Trophoblast cell (in vitro differentiated cells and primary cell): ENCODE data around the gene TSPAN32.

Source experiments
- DNase-seq, 2 donors: peaks; one replicate each; pipeline ENCODE4 v3.0.0-alpha.2; 2016
- H2AFZ ChIP-seq: 2 replicates; pipeline ENCODE4 v1.6.1; 2013; ENCODE audit warnings: low read length, moderate library complexity, mild to moderate bottlenecking; ENCODE audit not compliant: insufficient read depth, poor library complexity
- H2AK5ac ChIP-seq: 2 replicates; pipeline ENCODE4 v1.6.1; 2013; ENCODE audit warnings: mild to moderate bottlenecking, low read length
- H2BK120ac ChIP-seq: 2 replicates; pipeline ENCODE4 v1.6.1; 2013; ENCODE audit warnings: low read length, mild to moderate bottlenecking, moderate library complexity; ENCODE audit not compliant: insufficient read depth, poor library complexity
- H2BK12ac ChIP-seq: 2 replicates; pipeline ENCODE4 v1.6.1; 2013; ENCODE audit warnings: mild to moderate bottlenecking, low read length, moderate library complexity
- H2BK5ac ChIP-seq: 2 replicates; pipeline ENCODE4 v1.6.1; 2013; ENCODE audit warnings: low read length, low read depth, moderate library complexity, mild to moderate bottlenecking; ENCODE audit not compliant: poor library complexity
- H3K14ac ChIP-seq: 2 replicates; pipeline ENCODE4 v1.6.1; 2013; ENCODE audit warnings: mild to moderate bottlenecking, low read length
- H3K18ac ChIP-seq: 2 replicates; pipeline ENCODE4 v1.6.1; 2013; ENCODE audit warnings: mild to moderate bottlenecking, low read length
- H3K23ac ChIP-seq: 2 replicates; pipeline ENCODE4 v1.6.1; 2013; ENCODE audit warnings: low read length
- H3K27ac ChIP-seq: 2 replicates; pipeline ENCODE4 v1.5.1; 2013; ENCODE audit warnings: low read depth, mild to moderate bottlenecking, inconsistent platforms, low read length, moderate library complexity
- H3K27me3 ChIP-seq: 2 replicates; pipeline ENCODE4 v1.6.1; 2013; ENCODE audit warnings: inconsistent platforms, mild to moderate bottlenecking, low read length, moderate library complexity; ENCODE audit not compliant: insufficient read depth
- H3K36me3 ChIP-seq, 2 experiments: 1 replicate in 1 of 2; 2 replicates in 1 of 2; pipeline ENCODE4 v1.6.1; 2013; ENCODE audit warnings: low read length in 2 of 2, mild to moderate bottlenecking in 2 of 2, moderate library complexity in 1 of 2; ENCODE audit not compliant: insufficient read depth in 2 of 2, control insufficient read depth in 1 of 2
- H3K4ac ChIP-seq: 2 replicates; pipeline ENCODE4 v1.6.1; 2013; ENCODE audit warnings: low read depth, mild to moderate bottlenecking, low read length, moderate library complexity
- H3K4me1 ChIP-seq, 2 experiments: 1 replicate in 1 of 2; 2 replicates in 1 of 2; pipeline ENCODE4 v1.6.1; 2013; ENCODE audit warnings: low read length in 2 of 2, mild to moderate bottlenecking in 2 of 2, moderate library complexity in 1 of 2; ENCODE audit not compliant: insufficient read depth in 2 of 2, control insufficient read depth in 1 of 2
- H3K4me2 ChIP-seq: 2 replicates; pipeline ENCODE4 v1.6.1; 2013; ENCODE audit warnings: inconsistent platforms, mild to moderate bottlenecking, low read length, moderate library complexity
- H3K4me3 ChIP-seq: 2 replicates; pipeline ENCODE4 v1.5.1; 2013; ENCODE audit warnings: mild to moderate bottlenecking, low read depth, low read length, inconsistent platforms
- H3K79me1 ChIP-seq: one replicate; pipeline ENCODE4 v1.6.1; 2013; ENCODE audit warnings: low read length
- H3K79me2 ChIP-seq: 2 replicates; pipeline ENCODE4 v1.6.1; 2013; ENCODE audit warnings: low read length, mild to moderate bottlenecking; ENCODE audit not compliant: control insufficient read depth, insufficient read depth, poor library complexity
- H3K9ac ChIP-seq: 2 replicates; pipeline ENCODE4 v1.6.1; 2013; ENCODE audit warnings: mild to moderate bottlenecking, low read length
- H3K9me3 ChIP-seq: 2 replicates; pipeline ENCODE4 v1.6.1; 2013; ENCODE audit warnings: low read depth, mild to moderate bottlenecking, control low read depth, inconsistent platforms, low read length; ENCODE audit not compliant: insufficient read depth
- H4K12ac ChIP-seq: 2 replicates; pipeline ENCODE4 v1.6.1; 2013; ENCODE audit warnings: low read depth, mild to moderate bottlenecking, low read length, moderate library complexity
- H4K8ac ChIP-seq: 2 replicates; pipeline ENCODE4 v1.6.1; 2013; ENCODE audit warnings: low read depth, mild to moderate bottlenecking, low read length, moderate library complexity
- H4K91ac ChIP-seq: one replicate; pipeline ENCODE4 v1.6.1; 2013; ENCODE audit warnings: low read depth, mild to moderate bottlenecking, low read length, moderate library complexity
- WGBS: extraction: QIAGEN DNeasy Blood & Tissue Kit; methylation state at CpG from one replicate; pipeline ENCODE4 v1.1.7; 2013; ENCODE audit warnings: missing lambda C conversion rate; ENCODE audit not compliant: insufficient read length, insufficient coverage; ENCODE audit errors: extremely low coverage; 5-methylcytosine and 5-hydroxymethylcytosine counted together

Gene TSPAN32

DNA sequence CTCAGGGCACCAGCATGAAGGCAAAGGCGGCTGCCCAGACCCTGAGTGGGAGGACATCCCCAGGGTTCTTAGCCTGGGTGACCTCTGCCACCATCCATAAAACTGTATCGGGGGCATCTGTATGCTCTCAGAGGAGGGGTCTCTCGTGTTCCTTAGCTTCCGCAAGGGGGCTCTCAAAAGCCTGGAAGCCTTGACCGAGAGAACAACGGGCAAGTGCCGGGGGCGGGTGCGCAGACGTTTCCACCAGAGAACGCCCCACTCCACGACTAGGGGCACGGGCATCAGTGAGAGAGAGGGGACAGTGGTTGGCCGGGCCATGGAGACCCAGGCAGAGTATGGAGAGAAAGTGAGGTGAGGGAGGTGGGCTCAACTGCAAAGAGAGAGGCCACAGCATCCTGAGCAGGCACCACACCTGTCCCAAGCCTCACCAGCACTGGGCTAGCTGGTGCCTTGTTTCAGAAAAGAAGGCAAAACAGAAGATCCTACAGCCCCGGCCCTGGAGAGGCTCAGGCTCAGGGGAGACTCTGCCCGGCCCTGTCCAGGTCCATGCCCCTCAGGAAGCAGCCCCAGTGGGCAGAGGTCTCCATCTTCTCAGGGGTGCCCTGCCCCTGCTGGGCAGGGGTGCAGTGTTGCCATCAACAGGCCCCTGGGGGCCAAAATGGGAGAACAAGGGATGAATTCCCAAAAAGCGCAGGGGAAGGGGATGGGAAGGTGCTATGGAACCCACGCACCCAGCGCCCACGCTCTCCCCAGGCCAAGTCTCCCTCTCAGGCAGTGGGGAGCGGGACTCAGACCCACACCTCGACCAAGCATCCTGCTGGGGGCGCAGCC is 5.9 kb downstream of the TSPAN32 start:
- H4K91ac ChIP-seq, result no peak overlapping the region
- H3K23ac ChIP-seq, result no peak overlapping the region
- H2BK5ac ChIP-seq, result no peak overlapping the region
- H3K4ac ChIP-seq, result no peak overlapping the region
- no peaks in the 10 kb centered on the region for H3K27me3 ChIP-seq
- no peaks in the 10 kb centered on the region for H3K4me1 ChIP-seq
- H3K36me3 ChIP-seq, result no peaks in the 10 kb centered on the region
- H3K27ac ChIP-seq, result no peak overlapping the region
- H2BK12ac ChIP-seq, result no peak overlapping the region
- no peak overlapping the region for H2AK5ac ChIP-seq
- no peak overlapping the region for H3K9ac ChIP-seq
- no peak overlapping the region for H4K8ac ChIP-seq
- no peak overlapping the region for H2AFZ ChIP-seq
- no peak overlapping the region for H3K4me2 ChIP-seq
- H3K4me3 ChIP-seq, result no peak overlapping the region
- no peak overlapping the region for H3K18ac ChIP-seq
- H2BK120ac ChIP-seq, result no peak overlapping the region
- no peak for DNase-seq
- H3K79me1 ChIP-seq, result no peaks in the 10 kb centered on the region
- H3K79me2 ChIP-seq, result no peaks in the 10 kb centered on the region
- WGBS, result no CpG with 5 or more reads among the region's 23 CpGs
- no peak overlapping the region for H3K14ac ChIP-seq
- peaks cover 2% of the 10 kb centered on the region for H3K9me3 ChIP-seq
- H4K12ac ChIP-seq, result no peak overlapping the region

DNA sequence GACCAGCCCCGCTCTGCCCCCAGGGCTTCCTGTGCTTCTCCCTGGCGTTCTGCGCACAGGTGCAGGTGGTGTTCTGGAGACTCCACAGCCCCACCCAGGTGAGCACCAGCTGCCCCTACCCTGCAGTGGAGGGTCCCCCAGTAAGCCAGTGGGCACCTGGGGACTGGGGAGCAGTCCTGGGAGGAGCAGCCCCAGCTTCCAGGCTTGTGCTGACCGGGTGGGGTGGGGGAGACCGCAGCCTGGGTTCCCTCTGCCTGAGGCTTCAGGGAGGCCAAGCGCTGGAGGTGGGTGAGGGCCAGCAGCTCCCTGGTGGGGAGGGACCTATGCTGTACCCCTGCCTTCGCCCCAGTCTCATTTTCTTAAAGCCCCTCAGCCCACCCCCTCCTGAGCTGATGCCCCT is 6.9 kb downstream of the TSPAN32 start:
- no peaks in the 10 kb centered on the region for H3K79me2 ChIP-seq
- no peak overlapping the region for H3K23ac ChIP-seq
- H3K18ac ChIP-seq, result no peak overlapping the region
- no CpG with 5 or more reads among the region's 7 CpGs for WGBS
- no peaks in the 10 kb centered on the region for H3K79me1 ChIP-seq
- no peak overlapping the region for H2AFZ ChIP-seq
- no peak overlapping the region for H2AK5ac ChIP-seq
- no peak overlapping the region for H3K27ac ChIP-seq
- no peak for DNase-seq
- no peak overlapping the region for H3K14ac ChIP-seq
- H2BK5ac ChIP-seq, result no peak overlapping the region
- H4K91ac ChIP-seq, result no peak overlapping the region
- H4K12ac ChIP-seq, result no peak overlapping the region
- no peak overlapping the region for H3K4ac ChIP-seq
- no peak overlapping the region for H2BK120ac ChIP-seq
- no peak overlapping the region for H3K4me2 ChIP-seq
- H3K36me3 ChIP-seq, result no peaks in the 10 kb centered on the region
- H3K4me1 ChIP-seq, result no peaks in the 10 kb centered on the region
- peaks cover 4% of the 10 kb centered on the region for H3K9me3 ChIP-seq
- no peak overlapping the region for H4K8ac ChIP-seq
- no peak overlapping the region for H2BK12ac ChIP-seq
- H3K27me3 ChIP-seq, result no peaks in the 10 kb centered on the region
- H3K4me3 ChIP-seq, result no peak overlapping the region
- no peak overlapping the region for H3K9ac ChIP-seq

DNA sequence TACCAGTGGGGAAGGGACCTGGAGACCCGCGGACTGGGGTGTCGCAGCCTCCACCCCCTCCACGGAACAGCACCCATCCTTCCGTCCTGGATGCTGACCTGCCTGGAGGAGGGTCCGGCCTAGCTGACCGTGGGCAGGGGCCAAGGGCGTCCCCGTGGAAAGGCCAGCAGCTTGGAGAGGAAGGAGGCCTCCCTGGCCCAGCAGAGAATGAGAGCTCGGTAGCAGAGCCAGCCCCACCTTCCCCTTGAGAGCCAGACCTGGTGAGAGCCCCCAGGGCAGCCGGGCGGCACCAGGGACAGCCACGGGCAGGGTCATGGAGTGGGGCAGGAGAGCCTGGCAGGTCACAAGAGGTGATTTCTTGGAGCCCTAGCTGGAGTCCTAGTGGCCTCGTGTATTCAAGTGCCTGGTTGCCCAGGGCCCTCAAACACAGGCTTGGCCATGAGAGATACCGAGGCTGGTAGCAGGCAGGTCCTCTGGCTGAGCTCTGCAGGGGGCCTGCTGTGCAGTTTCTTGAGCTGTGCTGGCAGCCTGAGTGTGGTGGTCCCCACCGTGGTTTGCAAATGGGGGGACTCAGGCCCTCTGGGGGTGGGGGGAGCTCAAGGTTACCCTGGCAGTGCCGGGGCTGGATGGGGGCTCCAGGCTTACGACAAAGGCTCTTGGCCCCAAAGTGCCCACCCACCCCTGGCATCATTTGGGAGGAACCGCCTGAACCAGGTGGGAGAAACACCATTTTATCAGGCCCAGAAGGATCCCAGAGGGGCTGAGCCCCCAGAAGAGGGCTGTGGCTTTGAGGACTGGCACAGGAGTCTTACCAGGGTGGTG is 7.6 kb downstream of the TSPAN32 start:
- H2AFZ ChIP-seq, result no peak overlapping the region
- no peak for DNase-seq
- no CpG with 5 or more reads among the region's 19 CpGs for WGBS
- H2BK12ac ChIP-seq, result no peak overlapping the region
- no peak overlapping the region for H4K12ac ChIP-seq
- H3K79me2 ChIP-seq, result no peaks in the 10 kb centered on the region
- no peak overlapping the region for H3K4me3 ChIP-seq
- H3K18ac ChIP-seq, result no peak overlapping the region
- no peak overlapping the region for H4K8ac ChIP-seq
- H3K4ac ChIP-seq, result no peak overlapping the region
- no peak overlapping the region for H2BK5ac ChIP-seq
- H3K79me1 ChIP-seq, result no peaks in the 10 kb centered on the region
- H3K27ac ChIP-seq, result no peak overlapping the region
- no peak overlapping the region for H3K9ac ChIP-seq
- H2BK120ac ChIP-seq, result no peak overlapping the region
- H3K23ac ChIP-seq, result no peak overlapping the region
- no peak overlapping the region for H3K4me2 ChIP-seq
- no peaks in the 10 kb centered on the region for H3K27me3 ChIP-seq
- no peak overlapping the region for H4K91ac ChIP-seq
- no peaks in the 10 kb centered on the region for H3K36me3 ChIP-seq
- H3K9me3 ChIP-seq, result peaks cover 4% of the 10 kb centered on the region
- H3K14ac ChIP-seq, result no peak overlapping the region
- H2AK5ac ChIP-seq, result no peak overlapping the region
- H3K4me1 ChIP-seq, result no peaks in the 10 kb centered on the region

DNA sequence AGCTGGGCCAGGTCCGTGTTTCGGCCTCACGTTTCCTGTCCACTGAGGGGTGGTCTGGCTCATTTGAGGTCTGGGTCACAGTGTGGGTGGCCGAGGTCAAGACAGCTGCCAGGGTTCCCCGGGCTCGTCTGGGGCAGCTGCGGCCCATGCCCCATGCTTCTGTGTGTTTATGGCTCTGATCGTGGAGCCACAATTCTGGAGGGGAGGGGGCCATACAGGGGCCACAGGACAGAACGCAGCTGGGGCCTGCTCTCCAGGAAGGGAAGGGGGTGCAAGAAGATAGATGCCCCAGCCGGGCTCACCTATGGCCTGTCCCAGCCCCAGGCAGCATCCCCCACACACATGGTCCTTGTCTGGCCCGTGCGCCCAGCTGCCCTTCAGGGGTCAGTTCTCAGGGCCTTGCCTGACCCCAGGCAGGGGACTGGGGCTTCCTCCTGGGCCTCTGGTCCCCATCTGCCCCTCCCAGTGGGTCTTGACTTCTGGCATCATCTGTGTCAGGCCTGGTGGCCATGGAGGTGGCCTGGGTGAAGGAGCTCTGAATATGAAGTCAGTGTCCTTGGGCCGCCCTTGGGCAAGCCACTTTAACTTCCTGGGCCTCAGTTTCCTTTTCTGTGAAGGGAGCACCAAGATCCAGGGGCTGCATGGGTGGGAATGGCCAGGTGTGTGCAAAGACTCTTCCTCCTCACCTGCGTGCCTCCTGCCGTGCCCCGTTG is 8.4 kb downstream of the TSPAN32 start:
- H3K4me1 ChIP-seq, result no peaks in the 10 kb centered on the region
- peaks cover 4% of the 10 kb centered on the region for H3K9me3 ChIP-seq
- H3K14ac ChIP-seq, result no peak overlapping the region
- no peak overlapping the region for H4K91ac ChIP-seq
- no peak overlapping the region for H4K8ac ChIP-seq
- no peak overlapping the region for H4K12ac ChIP-seq
- no peak overlapping the region for H2AK5ac ChIP-seq
- no peak overlapping the region for H3K27ac ChIP-seq
- H3K4me2 ChIP-seq, result no peak overlapping the region
- no CpG with 5 or more reads among the region's 16 CpGs for WGBS
- no peak overlapping the region for H2AFZ ChIP-seq
- no peak overlapping the region for H3K4ac ChIP-seq
- no peak overlapping the region for H3K18ac ChIP-seq
- no peak overlapping the region for H3K4me3 ChIP-seq
- H2BK120ac ChIP-seq, result no peak overlapping the region
- no peaks in the 10 kb centered on the region for H3K36me3 ChIP-seq
- H2BK5ac ChIP-seq, result no peak overlapping the region
- no peaks in the 10 kb centered on the region for H3K79me2 ChIP-seq
- H2BK12ac ChIP-seq, result no peak overlapping the region
- DNase-seq, result no peak
- no peaks in the 10 kb centered on the region for H3K27me3 ChIP-seq
- H3K23ac ChIP-seq, result no peak overlapping the region
- no peaks in the 10 kb centered on the region for H3K79me1 ChIP-seq
- no peak overlapping the region for H3K9ac ChIP-seq
